RWPE1 (cell line): ENCODE measurements around the gene TNFSF15.

ENCODE experiments used
- CTCF ChIA-PET: fragments of 350-600 bp; sonication (Branson Sonifier 250); formaldehyde crosslinking; extraction: SDS; loops from one replicate; lab custom pipeline; 2021; lab: Yijun Ruan, JAX
- POLR2A ChIA-PET: fragments of 400-600 bp; formaldehyde crosslinking; extraction: SDS; loops from one replicate; lab custom pipeline; 2020; ENCODE audit warnings: antibody characterized with exemption; ENCODE audit not compliant: low non-redundant PET; lab: Yijun Ruan, JAX
- DNase-seq: peaks from one replicate; pipeline ENCODE4 v3.0.0; 2012; ENCODE audit warnings: low spot score
- H3K27ac ChIP-seq: fragments of 450-650 bp; 2 replicates; pipeline ENCODE4 v1.5.1; 2017
- TF ChIP-seq, protein P1 (sequence below): fragments of 450-650 bp; conservative IDR thresholded peaks from 2 replicates; pipeline ENCODE4 v1.5.1; 2017; ENCODE audit warnings: low read depth, mild to moderate bottlenecking

TNFSF15 gene

DNA sequence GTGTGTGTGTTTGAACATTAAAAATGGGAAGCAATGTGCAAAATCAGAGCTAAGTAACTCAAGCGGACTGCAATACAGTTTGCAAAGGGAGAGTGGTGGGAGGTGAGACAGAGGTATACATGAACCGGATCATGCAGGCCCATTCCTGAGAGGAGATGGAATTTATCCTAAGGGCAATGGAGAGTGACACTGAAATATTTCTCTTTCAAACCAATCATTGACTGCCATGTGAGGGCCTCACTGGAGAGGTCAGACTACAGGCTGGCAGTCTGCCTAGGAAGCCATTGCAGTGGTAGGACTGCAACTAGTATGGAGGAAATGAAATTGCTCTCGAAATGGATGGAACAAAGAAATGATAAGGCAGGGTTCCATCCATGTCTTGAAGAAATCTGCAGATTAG lies 34.8 kb downstream of the TNFSF15 start:
- TF ChIP-seq, protein P1, sequence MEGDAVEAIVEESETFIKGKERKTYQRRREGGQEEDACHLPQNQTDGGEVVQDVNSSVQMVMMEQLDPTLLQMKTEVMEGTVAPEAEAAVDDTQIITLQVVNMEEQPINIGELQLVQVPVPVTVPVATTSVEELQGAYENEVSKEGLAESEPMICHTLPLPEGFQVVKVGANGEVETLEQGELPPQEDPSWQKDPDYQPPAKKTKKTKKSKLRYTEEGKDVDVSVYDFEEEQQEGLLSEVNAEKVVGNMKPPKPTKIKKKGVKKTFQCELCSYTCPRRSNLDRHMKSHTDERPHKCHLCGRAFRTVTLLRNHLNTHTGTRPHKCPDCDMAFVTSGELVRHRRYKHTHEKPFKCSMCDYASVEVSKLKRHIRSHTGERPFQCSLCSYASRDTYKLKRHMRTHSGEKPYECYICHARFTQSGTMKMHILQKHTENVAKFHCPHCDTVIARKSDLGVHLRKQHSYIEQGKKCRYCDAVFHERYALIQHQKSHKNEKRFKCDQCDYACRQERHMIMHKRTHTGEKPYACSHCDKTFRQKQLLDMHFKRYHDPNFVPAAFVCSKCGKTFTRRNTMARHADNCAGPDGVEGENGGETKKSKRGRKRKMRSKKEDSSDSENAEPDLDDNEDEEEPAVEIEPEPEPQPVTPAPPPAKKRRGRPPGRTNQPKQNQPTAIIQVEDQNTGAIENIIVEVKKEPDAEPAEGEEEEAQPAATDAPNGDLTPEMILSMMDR: no peak
- DNase-seq: no peak
- ChIA-PET CTCF (no interaction called here), POLR2A (no interaction called here)
- no peak overlapping the region for H3K27ac ChIP-seq

- ChIA-PET CTCF (interaction anchor here (0.5 to 0.9 kb wide), 5 partner anchors 9 to 687 kb away, joined by 3 to 7 read pairs (median 4); no protein-coding TSS in a partner anchor), POLR2A (no interaction called here)
- DNase-seq: no peak
- TF ChIP-seq, protein P1: no peak
- H3K27ac ChIP-seq: no peak overlapping the region
These were observed 36.2 kb downstream of the TNFSF15 start for GRCh38 chr9:114769624-114770023.

DNA sequence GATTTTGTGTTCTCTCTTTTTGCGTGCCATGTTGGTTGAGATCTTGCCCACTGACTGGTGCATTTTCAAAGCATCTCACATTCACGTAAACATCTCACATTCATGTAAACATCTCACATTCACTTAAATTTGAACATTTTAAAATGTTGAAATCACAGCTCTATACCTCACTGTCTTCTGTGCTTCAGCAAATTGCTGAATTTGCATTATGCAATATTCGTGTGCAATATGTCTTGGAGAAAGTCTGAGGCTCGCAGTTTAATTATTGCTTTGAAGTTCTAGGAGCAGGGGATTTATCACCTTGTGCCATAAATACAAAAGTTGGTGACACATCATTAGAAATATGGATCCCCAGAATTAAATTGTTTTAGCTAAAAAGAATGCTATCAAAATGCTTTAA lies 42.6 kb downstream of the TNFSF15 start:
- CTCF ChIA-PET: no interaction called here
- POLR2A ChIA-PET: no interaction called here
- H3K27ac ChIP-seq: no peak overlapping the region
- DNase-seq: no peak
- TF ChIP-seq, protein P1: no peak

DNA sequence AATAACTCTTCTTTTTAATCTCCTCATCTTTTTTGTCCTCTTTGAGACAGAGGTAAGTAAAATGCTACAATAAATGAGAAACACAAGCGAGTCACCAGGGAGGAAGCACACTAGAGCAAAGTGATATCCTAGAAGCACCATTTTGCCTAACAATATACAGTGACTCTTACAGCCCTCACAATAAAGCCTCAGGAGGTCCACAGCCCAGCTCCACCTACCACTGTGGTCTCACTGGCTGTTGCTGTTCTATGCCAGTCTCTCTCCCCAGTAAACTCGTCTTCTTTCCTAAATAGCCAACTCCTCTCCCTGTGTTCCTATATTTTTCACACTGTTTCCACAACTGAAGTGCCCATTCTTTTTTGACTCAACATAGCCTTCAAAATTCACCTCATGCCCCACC lies 44.3 kb downstream of the TNFSF15 start:
- ChIA-PET POLR2A (no interaction called here), CTCF (no interaction called here)
- TF ChIP-seq, protein P1: no peak
- H3K27ac ChIP-seq: no peak overlapping the region
- no peak for DNase-seq

- ChIA-PET CTCF (no interaction called here), POLR2A (no interaction called here)
- no peak overlapping the region for H3K27ac ChIP-seq
- TF ChIP-seq, protein P1: no peak
- DNase-seq: no peak
These were observed 46.1 kb downstream of the TNFSF15 start for GRCh38 chr9:114759512-114760341.

DNA sequence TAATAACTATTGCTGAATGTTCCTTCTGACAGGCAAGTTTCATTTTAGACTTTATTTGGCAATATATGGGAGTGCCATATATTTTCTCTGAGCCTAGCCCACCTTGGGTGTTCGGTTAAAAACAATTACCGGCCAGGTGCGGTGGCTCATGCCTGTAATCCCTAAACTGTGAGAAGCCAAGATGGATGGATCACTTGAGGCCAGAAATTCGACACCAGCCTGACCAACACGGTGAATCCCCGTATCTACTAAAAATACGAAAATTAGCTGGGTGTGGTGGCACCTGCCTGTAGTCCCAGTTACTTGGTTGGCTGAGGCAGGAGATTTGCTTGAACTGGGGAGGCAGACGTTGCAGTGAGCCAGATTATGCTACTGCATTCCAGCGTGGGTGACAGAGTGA lies 47.9 kb downstream of the TNFSF15 start:
- CTCF ChIA-PET: interaction anchor here (1.2 kb wide), 1 partner anchor 20 kb away, joined by 4 read pairs; no protein-coding TSS in a partner anchor
- no peak overlapping the region for H3K27ac ChIP-seq
- DNase-seq: no peak
- POLR2A ChIA-PET: no interaction called here
- TF ChIP-seq, protein P1: no peak
